HuH-7 (cell line): ENCODE data around the gene SCCPDH.

Source experiments
- DNase-seq: peaks from one replicate; pipeline ENCODE4 v3.0.0; 2011; ENCODE audit warnings: low spot score

SCCPDH gene

DNA sequence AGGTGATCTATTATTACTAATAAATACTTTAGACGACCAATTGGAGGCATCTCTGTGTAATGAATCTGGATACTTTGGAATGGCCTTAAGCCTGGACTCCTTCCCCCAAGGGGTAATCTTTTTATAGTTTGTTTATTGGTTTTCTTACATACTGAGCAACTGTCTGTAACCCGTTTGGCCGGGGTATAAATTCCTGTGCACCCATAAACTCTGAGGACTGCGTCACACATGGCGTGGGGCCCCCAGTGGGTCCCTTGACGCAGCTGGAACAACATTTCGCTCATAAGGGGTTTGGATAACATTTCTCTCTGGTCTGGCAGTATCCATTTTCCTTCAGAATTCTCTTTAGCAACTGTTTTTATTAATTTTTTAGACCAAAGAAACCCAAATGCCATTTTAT, 26.5 kb downstream of the SCCPDH start:
- no peak for DNase-seq

GRCh38 chr1:246753670-246754535, 29.7 kb downstream of the SCCPDH start:
- peak; percentile 52 for DNase-seq

GRCh38 chr1:246755419-246755818, 31.2 kb downstream of the SCCPDH start:
- DNase-seq = no peak

GRCh38 chr1:246760422-246761347, 36.5 kb downstream of the SCCPDH start:
- no peak for DNase-seq

GRCh38 chr1:246761396-246761795, 37.2 kb downstream of the SCCPDH start:
- DNase-seq = no peak

GRCh38 chr1:246765521-246765920, 41.3 kb downstream of the SCCPDH start:
- no peak for DNase-seq

GRCh38 chr1:246768403-246769020, 44.3 kb downstream of the SCCPDH start:
- DNase-seq = no peak

GRCh38 chr1:246769306-246769705, 45.1 kb downstream of the SCCPDH start:
- DNase-seq = no peak

- DNase-seq = no peak
Measured at GRCh38 chr1:246771366-246771765, 47.2 kb downstream of the SCCPDH start.

GRCh38 chr1:246772686-246773085, 48.5 kb downstream of the SCCPDH start:
- DNase-seq = no peak

- DNase-seq = no peak
Measured at GRCh38 chr1:246773213-246773641, 49.0 kb downstream of the SCCPDH start.

GRCh38 chr1:246775531-246776385, 51.5 kb downstream of the SCCPDH start:
- DNase-seq = no peak

GRCh38 chr1:246776923-246777322, 52.7 kb downstream of the SCCPDH start:
- no peak for DNase-seq

GRCh38 chr1:246778663-246779062, 54.5 kb downstream of the SCCPDH start:
- DNase-seq = no peak

DNA sequence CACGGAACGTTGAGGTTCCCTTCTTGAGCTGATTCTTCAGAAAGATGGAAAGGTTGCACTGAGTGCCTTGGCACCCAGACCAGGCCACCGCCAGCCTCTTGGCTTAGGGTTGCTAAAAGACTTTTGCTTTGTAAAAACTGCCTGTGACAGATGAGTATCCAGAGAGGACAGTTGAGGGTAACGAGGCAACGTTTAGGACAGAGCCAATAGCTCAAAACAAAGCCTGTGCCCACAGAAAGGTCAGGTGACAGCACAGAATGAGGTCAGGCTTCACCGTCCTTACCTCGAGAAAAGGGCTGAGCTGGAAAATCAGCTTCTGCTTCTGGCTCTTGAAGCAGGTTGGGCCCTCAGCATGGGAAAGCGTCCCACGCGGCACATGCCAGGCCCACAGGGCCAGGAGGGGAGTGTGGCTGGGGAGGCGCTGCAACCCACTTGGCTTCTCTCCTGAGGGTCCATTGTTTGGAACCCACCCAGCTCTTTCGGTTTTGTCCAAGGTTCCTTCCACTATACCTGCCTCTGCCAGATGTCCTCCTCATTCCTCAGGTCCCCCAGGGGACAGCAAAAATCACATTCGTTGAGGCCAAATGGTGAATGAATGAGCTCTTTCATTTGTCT, 55.5 kb downstream of the SCCPDH start:
- DNase-seq = no peak

DNA sequence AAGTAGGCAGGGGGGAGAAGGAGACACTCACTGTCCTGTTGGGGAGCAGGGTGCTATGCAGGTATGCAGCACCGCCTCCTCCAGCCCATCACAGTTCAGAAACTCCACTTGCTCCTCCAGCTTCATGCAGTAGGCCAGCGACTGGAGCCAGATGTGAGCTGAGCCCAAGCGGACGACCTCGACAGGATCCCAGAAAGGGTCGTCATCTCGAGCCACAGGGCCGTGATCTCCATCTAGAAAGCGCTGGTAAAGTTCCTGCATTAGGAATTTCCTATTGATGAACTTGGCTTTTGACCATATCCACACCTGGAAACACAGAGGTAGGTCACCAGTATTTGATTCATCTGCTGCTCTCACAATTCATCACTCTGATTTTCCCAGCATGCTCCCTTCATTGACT, 56.1 kb downstream of the SCCPDH start:
- no peak for DNase-seq

GRCh38 chr1:246781212-246781611, 57.0 kb downstream of the SCCPDH start:
- no peak for DNase-seq

- no peak for DNase-seq
Measured at GRCh38 chr1:246782120-246782900, 58.1 kb downstream of the SCCPDH start.

GRCh38 chr1:246784621-246785493, 60.6 kb downstream of the SCCPDH start:
- no peak for DNase-seq
